ENCODE results near the gene AP2A1.

DNA sequence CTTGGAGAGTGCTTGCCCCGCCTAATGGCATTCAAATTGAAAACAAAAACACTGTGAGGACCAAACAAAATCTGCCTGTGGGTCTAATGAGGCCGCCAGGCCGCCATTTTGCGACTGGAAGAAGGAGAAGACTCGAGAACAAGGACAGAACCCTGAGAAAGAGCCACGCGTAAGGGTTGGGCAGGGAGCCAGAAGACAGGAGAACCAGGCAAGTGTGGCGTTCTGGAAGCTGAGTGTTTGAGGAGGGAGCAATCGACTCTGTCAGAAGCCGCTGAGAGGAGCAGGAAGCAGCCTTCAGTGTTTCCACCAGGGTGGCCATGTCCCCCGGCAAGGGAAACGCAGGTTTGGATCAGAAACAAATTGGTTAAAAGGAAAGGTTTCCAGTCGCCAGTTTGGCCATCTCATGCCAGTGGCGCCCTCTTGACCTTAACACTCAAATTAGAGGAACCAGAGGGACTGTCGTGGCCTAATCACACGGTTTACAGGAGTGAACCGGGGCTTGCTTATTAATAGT lies 74.0 kb downstream of the AP2A1 start:
- TF ChIP-seq TCF4 (CRISPR knock-in tag; IDR thresholded peaks at IDR 0.05; ENCODE audit: borderline replicate concordance) (no peak), ZFP30 (CRISPR knock-in tag; IDR thresholded peaks at IDR 0.05) (no peak), RARB (CRISPR knock-in tag; IDR thresholded peaks at IDR 0.05) (no peak), ZNF8 (CRISPR knock-in tag; IDR thresholded peaks at IDR 0.05) (no peak), ARNTL (CRISPR knock-in tag; IDR thresholded peaks at IDR 0.05; ENCODE audit: borderline replicate concordance, low read depth) (no peak), PPARA (CRISPR knock-in tag; IDR thresholded peaks at IDR 0.05; ENCODE audit: borderline replicate concordance) (no peak), SNAI2 (CRISPR knock-in tag; IDR thresholded peaks at IDR 0.05) (no peak), ZFP3 (CRISPR knock-in tag; IDR thresholded peaks at IDR 0.05) (no peak), GLIS3 (CRISPR knock-in tag; IDR thresholded peaks at IDR 0.05) (no peak)
- TF ChIP-seq, protein P1, sequence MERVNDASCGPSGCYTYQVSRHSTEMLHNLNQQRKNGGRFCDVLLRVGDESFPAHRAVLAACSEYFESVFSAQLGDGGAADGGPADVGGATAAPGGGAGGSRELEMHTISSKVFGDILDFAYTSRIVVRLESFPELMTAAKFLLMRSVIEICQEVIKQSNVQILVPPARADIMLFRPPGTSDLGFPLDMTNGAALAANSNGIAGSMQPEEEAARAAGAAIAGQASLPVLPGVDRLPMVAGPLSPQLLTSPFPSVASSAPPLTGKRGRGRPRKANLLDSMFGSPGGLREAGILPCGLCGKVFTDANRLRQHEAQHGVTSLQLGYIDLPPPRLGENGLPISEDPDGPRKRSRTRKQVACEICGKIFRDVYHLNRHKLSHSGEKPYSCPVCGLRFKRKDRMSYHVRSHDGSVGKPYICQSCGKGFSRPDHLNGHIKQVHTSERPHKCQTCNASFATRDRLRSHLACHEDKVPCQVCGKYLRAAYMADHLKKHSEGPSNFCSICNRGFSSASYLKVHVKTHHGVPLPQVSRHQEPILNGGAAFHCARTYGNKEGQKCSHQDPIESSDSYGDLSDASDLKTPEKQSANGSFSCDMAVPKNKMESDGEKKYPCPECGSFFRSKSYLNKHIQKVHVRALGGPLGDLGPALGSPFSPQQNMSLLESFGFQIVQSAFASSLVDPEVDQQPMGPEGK (CRISPR knock-in tag; IDR thresholded peaks at IDR 0.05; ENCODE audit: borderline replicate concordance) = no peak
- TF ChIP-seq, protein P2, sequence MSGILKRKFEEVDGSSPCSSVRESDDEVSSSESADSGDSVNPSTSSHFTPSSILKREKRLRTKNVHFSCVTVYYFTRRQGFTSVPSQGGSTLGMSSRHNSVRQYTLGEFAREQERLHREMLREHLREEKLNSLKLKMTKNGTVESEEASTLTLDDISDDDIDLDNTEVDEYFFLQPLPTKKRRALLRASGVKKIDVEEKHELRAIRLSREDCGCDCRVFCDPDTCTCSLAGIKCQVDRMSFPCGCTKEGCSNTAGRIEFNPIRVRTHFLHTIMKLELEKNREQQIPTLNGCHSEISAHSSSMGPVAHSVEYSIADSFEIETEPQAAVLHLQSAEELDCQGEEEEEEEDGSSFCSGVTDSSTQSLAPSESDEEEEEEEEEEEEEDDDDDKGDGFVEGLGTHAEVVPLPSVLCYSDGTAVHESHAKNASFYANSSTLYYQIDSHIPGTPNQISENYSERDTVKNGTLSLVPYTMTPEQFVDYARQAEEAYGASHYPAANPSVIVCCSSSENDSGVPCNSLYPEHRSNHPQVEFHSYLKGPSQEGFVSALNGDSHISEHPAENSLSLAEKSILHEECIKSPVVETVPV (CRISPR knock-in tag; IDR thresholded peaks at IDR 0.05) = no peak
- TF ChIP-seq, protein P3, sequence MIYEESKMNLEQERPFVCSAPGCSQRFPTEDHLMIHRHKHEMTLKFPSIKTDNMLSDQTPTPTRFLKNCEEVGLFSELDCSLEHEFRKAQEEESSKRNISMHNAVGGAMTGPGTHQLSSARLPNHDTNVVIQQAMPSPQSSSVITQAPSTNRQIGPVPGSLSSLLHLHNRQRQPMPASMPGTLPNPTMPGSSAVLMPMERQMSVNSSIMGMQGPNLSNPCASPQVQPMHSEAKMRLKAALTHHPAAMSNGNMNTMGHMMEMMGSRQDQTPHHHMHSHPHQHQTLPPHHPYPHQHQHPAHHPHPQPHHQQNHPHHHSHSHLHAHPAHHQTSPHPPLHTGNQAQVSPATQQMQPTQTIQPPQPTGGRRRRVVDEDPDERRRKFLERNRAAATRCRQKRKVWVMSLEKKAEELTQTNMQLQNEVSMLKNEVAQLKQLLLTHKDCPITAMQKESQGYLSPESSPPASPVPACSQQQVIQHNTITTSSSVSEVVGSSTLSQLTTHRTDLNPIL (CRISPR knock-in tag; IDR thresholded peaks at IDR 0.05; ENCODE audit: low read depth) = no peak
- TF ChIP-seq, protein P4, sequence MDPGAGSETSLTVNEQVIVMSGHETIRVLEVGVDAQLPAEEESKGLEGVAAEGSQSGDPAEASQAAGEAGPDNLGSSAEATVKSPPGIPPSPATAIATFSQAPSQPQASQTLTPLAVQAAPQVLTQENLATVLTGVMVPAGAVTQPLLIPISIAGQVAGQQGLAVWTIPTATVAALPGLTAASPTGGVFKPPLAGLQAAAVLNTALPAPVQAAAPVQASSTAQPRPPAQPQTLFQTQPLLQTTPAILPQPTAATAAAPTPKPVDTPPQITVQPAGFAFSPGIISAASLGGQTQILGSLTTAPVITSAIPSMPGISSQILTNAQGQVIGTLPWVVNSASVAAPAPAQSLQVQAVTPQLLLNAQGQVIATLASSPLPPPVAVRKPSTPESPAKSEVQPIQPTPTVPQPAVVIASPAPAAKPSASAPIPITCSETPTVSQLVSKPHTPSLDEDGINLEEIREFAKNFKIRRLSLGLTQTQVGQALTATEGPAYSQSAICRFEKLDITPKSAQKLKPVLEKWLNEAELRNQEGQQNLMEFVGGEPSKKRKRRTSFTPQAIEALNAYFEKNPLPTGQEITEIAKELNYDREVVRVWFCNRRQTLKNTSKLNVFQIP (CRISPR knock-in tag; IDR thresholded peaks at IDR 0.05; ENCODE audit: borderline replicate concordance, low read depth) = no peak

Data from SK-N-SH treated with all-trans-retinoic acid at 6 μM for 48 hours (cell line).